SKM-1 (cell line): ENCODE data around the gene SELENOF.
"Not testable (repeated sequence)": the region's sequence is repeated elsewhere in the genome, so short reads cannot be mapped to it uniquely, and the experiment has no call there.

Experiments
- DNase-seq: peaks from one replicate; lab custom pipeline; 2025; ENCODE audit not compliant: unreplicated experiment; lab: John Stamatoyannopoulos, UW

Gene SELENOF

GRCh38 chr1:86922445-86922844, 8.5 kb upstream of the SELENOF start:
- no peak for DNase-seq

- no peak for DNase-seq
These were observed 2.8 kb upstream of the SELENOF start for GRCh38 chr1:86916752-86917151.

GRCh38 chr1:86915737-86916235, 1.9 kb upstream of the SELENOF start:
- no peak for DNase-seq

GRCh38 chr1:86914998-86915736, 1.2 kb upstream of the SELENOF start:
- DNase-seq: peak; percentile 13

- DNase-seq: no peak
These were observed 673 bp upstream of the SELENOF start, which contains the start of gene HS2ST1 for GRCh38 chr1:86914601-86914997. HS2ST1 (plus strand) TSS chr1:86914635.

- peak; percentile 12 for DNase-seq
These were observed 479 bp downstream of the SELENOF start for GRCh38 chr1:86913399-86913895.

GRCh38 chr1:86912281-86912900, 1.5 kb downstream of the SELENOF start:
- no peak for DNase-seq

- no peak for DNase-seq
These were observed 7.5 kb downstream of the SELENOF start for GRCh38 chr1:86906419-86906818.

- DNase-seq: no peak
These were observed 8.1 kb downstream of the SELENOF start for GRCh38 chr1:86905875-86906274.

- not testable (repeated sequence) for DNase-seq
These were observed 14.5 kb downstream of the SELENOF start for GRCh38 chr1:86899401-86899800.

GRCh38 chr1:86888327-86888726, 25.6 kb downstream of the SELENOF start:
- DNase-seq: no peak

GRCh38 chr1:86887479-86888162, 26.3 kb downstream of the SELENOF start:
- no peak for DNase-seq

GRCh38 chr1:86875722-86876121, 38.2 kb downstream of the SELENOF start:
- no peak for DNase-seq

GRCh38 chr1:86872086-86872485, 41.8 kb downstream of the SELENOF start:
- no peak for DNase-seq

- DNase-seq: no peak
These were observed 42.9 kb downstream of the SELENOF start for GRCh38 chr1:86871001-86871400.

- no peak for DNase-seq
These were observed 45.4 kb downstream of the SELENOF start for GRCh38 chr1:86868477-86868876.

GRCh38 chr1:86867278-86867677, 46.6 kb downstream of the SELENOF start:
- DNase-seq: not testable (repeated sequence)

- DNase-seq: no peak
These were observed 47.3 kb downstream of the SELENOF start for GRCh38 chr1:86866665-86867064.

- DNase-seq: no peak
These were observed 47.8 kb downstream of the SELENOF start for GRCh38 chr1:86865973-86866637.

- DNase-seq: no peak
These were observed 51.0 kb downstream of the SELENOF start for GRCh38 chr1:86862920-86863319.

- no peak for DNase-seq
These were observed 52.5 kb downstream of the SELENOF start for GRCh38 chr1:86861424-86861823.
